ENCODE results near the gene NOL8.

DNA sequence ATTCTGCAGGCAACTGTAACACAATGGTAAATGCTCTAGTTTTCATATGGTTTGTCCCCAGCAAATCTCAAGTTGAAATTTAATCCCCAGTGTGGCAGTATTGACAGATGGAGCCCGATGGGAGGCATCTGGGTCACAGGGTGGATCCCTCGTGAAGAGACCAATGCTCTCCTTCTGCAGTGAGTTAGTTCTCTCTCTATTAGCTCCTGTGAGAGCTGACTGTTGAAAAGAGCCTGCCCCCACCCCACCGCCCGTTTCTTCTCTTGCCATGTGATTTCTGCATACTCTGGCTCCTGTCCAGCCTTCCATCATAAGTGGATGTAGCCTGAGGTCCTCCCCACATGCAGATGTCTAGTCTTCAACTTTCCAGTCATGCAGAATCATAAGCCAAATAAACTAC is 58.7 kb downstream of the NOL8 start:
- TF ChIP-seq, protein P1, sequence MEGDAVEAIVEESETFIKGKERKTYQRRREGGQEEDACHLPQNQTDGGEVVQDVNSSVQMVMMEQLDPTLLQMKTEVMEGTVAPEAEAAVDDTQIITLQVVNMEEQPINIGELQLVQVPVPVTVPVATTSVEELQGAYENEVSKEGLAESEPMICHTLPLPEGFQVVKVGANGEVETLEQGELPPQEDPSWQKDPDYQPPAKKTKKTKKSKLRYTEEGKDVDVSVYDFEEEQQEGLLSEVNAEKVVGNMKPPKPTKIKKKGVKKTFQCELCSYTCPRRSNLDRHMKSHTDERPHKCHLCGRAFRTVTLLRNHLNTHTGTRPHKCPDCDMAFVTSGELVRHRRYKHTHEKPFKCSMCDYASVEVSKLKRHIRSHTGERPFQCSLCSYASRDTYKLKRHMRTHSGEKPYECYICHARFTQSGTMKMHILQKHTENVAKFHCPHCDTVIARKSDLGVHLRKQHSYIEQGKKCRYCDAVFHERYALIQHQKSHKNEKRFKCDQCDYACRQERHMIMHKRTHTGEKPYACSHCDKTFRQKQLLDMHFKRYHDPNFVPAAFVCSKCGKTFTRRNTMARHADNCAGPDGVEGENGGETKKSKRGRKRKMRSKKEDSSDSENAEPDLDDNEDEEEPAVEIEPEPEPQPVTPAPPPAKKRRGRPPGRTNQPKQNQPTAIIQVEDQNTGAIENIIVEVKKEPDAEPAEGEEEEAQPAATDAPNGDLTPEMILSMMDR (IDR thresholded peaks at IDR 0.05; ENCODE audit: low read depth, low read length), result no peak
- no peak for TF ChIP-seq EZH2phosphoT487 (IDR thresholded peaks at IDR 0.05; ENCODE audit: low read depth)
